ENCODE measurements around the gene TAOK3. TPM values are rescaled to one million over a fixed set of nuclear protein-coding genes. Genes with fewer than 3 reads are reported as not detected.
A peak's percentile ranks its signal among the peaks of the same experiment; 100 is the strongest.

Gene TAOK3
- total and polyA plus RNA-seq, 5 donors from 2014 or later, result 60.2 to 97.8 (median 72.1) TPM

DNA sequence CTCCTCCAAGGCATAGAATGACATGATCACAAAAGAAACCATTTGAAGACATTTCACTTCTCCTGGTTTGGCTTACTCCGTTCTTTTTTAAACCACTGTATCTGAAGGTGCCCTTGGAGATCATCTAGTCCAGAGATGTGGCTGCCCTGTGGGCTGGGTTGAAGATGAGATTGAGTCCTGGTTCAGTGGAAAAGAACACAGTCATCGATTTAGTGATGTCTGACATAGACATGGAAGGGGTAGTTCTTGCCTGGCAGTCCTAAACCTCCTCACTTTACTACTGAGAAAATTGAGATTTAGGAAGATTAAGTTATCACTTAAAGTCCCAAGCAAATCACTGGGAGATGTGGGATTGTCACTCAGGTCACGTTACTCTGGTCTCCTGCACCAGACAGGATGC is 271.7 kb downstream of the TAOK3 start:
- Mint-ChIP-seq H3K27ac (no peak overlapping the region), H3K4me1 (peaks cover 0 to 8% (median 6%) of the 10 kb centered on the region in 4 donors), H3K4me3 (peak overlapping the region in 1 of 4 donors; percentile 43), H3K9me3 (peaks cover 0 to 4% (median 0%) of the 10 kb centered on the region in 7 donors), H3K27me3 (peaks cover 34% of the 10 kb centered on the region), H3K36me3 (no peaks in the 10 kb centered on the region)
- no peak overlapping the region for H3K4me3 ChIP-seq (ENCODE audit: low read depth, low read length)
- ATAC-seq (ENCODE audit: low read depth in 2 of 2) (no peak), DNase-seq (no peak)
- H3K9me3 ChIP-seq (ENCODE audit: control insufficient read depth in 2 of 2, low read length in 2 of 2), result no peaks in the 10 kb centered on the region
- no peak overlapping the region for H3K27ac ChIP-seq (ENCODE audit: insufficient read depth, low read length, poor library complexity, severe bottlenecking)
- no peaks in the 10 kb centered on the region for H3K36me3 ChIP-seq (ENCODE audit: control insufficient read depth, insufficient read depth, low read length)
- peaks cover 17% of the 10 kb centered on the region for H3K4me1 ChIP-seq (ENCODE audit: control insufficient read depth, insufficient read depth, low read length, poor library complexity, severe bottlenecking)
- peaks cover 3% of the 10 kb centered on the region for H3K27me3 ChIP-seq (ENCODE audit: control insufficient read depth, insufficient read depth, low read length)

Other genes with a start within 250 kb of the TAOK3 start
- 75.2 TPM for gene PEBP1, start 236.8 kb downstream of the TAOK3 start, total RNA-seq
- 100 to 1,000 TPM; 259 to 359 (median 325) TPM for gene PEBP1, start 236.8 kb downstream of the TAOK3 start, polyA plus RNA-seq
- gene SUDS3, start 3.6 kb upstream of the TAOK3 start, total RNA-seq, result 29.9 TPM
- gene SUDS3, start 3.6 kb upstream of the TAOK3 start, polyA plus RNA-seq, result 10 to 100 TPM; 13.0 to 14.5 (median 13.6) TPM